ENCODE measurements around the gene DENND1C. TPM values are rescaled to one million over a fixed set of nuclear protein-coding genes. Genes with fewer than 3 reads are reported as not detected.

DENND1C gene
- total and polyA plus RNA-seq, 7 donors, result 0.17 to 0.93 (median 0.27) TPM

GRCh38 chr19:6489278-6490061 lies 7.9 kb upstream of the DENND1C start:
- no peak overlapping the region for H3K27ac ChIP-seq
- H3K4me1 ChIP-seq, result no peaks in the 10 kb centered on the region
- ATAC-seq (no peak), DNase-seq (no peak)
- H3K36me3 ChIP-seq (ENCODE audit: insufficient read depth in 1 of 2, low read depth in 1 of 2), result no peaks in the 10 kb centered on the region
- H3K4me3 ChIP-seq, result no peak overlapping the region
- 50 to 55% (median 51%) methylated on average over 15 of the region's 15 CpGs for WGBS, 3 donors
- no peak for TF ChIP-seq CTCF (IDR thresholded peaks at IDR 0.05)
- H3K9me3 ChIP-seq, result no peaks in the 10 kb centered on the region
- intact Hi-C loops (cut with DNase I), result no loop called here
- H3K27me3 ChIP-seq (ENCODE audit: insufficient read depth in 3 of 3, low read length in 2 of 3), result peaks cover 0 to 5% (median 0%) of the 10 kb centered on the region in 3 donors

GRCh38 chr19:6484831-6485230 lies 3.2 kb upstream of the DENND1C start:
- no peak for TF ChIP-seq CTCF (IDR thresholded peaks at IDR 0.05)
- Histone ChIP-seq H3K9me3 (no peaks in the 10 kb centered on the region), H3K4me1 (no peaks in the 10 kb centered on the region), H3K36me3 (ENCODE audit: insufficient read depth in 1 of 2, low read depth in 1 of 2) (no peaks in the 10 kb centered on the region), H3K4me3 (no peak overlapping the region), H3K27me3 (ENCODE audit: insufficient read depth in 3 of 3, low read length in 2 of 3) (peaks cover 0 to 9% (median 4%) of the 10 kb centered on the region in 3 donors), H3K27ac (no peak overlapping the region)
- no peak for ATAC-seq
- WGBS, 3 donors, result 86 to 89% (median 87%) methylated on average over 7 of the region's 7 CpGs
- no peak for DNase-seq
- intact Hi-C loops (cut with DNase I), result no loop called here

- 81 to 82% (median 82%) methylated on average over 8 of the region's 8 CpGs for WGBS, 3 donors
These were observed 2.6 kb upstream of the DENND1C start for GRCh38 chr19:6484230-6484629.

GRCh38 chr19:6483235-6483634 lies 1.6 kb upstream of the DENND1C start:
- no peaks in the 10 kb centered on the region for H3K9me3 ChIP-seq
- WGBS, 3 donors, result 16 to 38% (median 24%) methylated on average over 3 of the region's 3 CpGs
- no peak overlapping the region for H3K27ac ChIP-seq
- no peak overlapping the region for H3K4me3 ChIP-seq
- ATAC-seq, result no peak
- TF ChIP-seq CTCF (IDR thresholded peaks at IDR 0.05), result no peak
- intact Hi-C loops (cut with DNase I), result no loop called here
- H3K27me3 ChIP-seq (ENCODE audit: insufficient read depth in 3 of 3, low read length in 2 of 3), result peaks cover 0 to 15% (median 4%) of the 10 kb centered on the region in 3 donors
- DNase-seq, result no peak
- H3K36me3 ChIP-seq (ENCODE audit: insufficient read depth in 1 of 2, low read depth in 1 of 2), result no peaks in the 10 kb centered on the region
- no peaks in the 10 kb centered on the region for H3K4me1 ChIP-seq

More at GRCh38 chr19:6484230-6484629, 2.6 kb upstream of the DENND1C start:
- no peak overlapping the region for H3K27ac ChIP-seq
- H3K4me1 ChIP-seq, result no peaks in the 10 kb centered on the region
- H3K27me3 ChIP-seq (ENCODE audit: insufficient read depth in 3 of 3, low read length in 2 of 3), result peaks cover 0 to 10% (median 4%) of the 10 kb centered on the region in 3 donors
- no peak for ATAC-seq
- no peak overlapping the region for H3K4me3 ChIP-seq
- no peaks in the 10 kb centered on the region for H3K36me3 ChIP-seq (ENCODE audit: insufficient read depth in 1 of 2, low read depth in 1 of 2)
- no peak for TF ChIP-seq CTCF (IDR thresholded peaks at IDR 0.05)
- no peaks in the 10 kb centered on the region for H3K9me3 ChIP-seq
- intact Hi-C loops (cut with DNase I), result no loop called here
- no peak for DNase-seq

- Histone ChIP-seq H3K4me3 (no peak overlapping the region), H3K36me3 (ENCODE audit: insufficient read depth in 1 of 2, low read depth in 1 of 2) (no peaks in the 10 kb centered on the region), H3K4me1 (no peaks in the 10 kb centered on the region), H3K9me3 (no peaks in the 10 kb centered on the region), H3K27me3 (ENCODE audit: insufficient read depth in 3 of 3, low read length in 2 of 3) (peaks cover 0 to 17% (median 6%) of the 10 kb centered on the region in 3 donors), H3K27ac (no peak overlapping the region)
- no peak for ATAC-seq
- TF ChIP-seq CTCF (IDR thresholded peaks at IDR 0.05), result no peak
- 93 to 96% (median 94%) methylated on average over 8 of the region's 8 CpGs for WGBS, 3 donors
- intact Hi-C loops (cut with DNase I), result no loop called here
- DNase-seq, result no peak
These were observed 728 bp upstream of the DENND1C start for GRCh38 chr19:6482343-6482686.
